ENCODE data around the gene CRIP2.
A peak's percentile ranks its signal among the peaks of the same experiment; 100 is the strongest.

The CRIP2 gene

GRCh38 chr14:105476831-105477659 lies 2.4 kb downstream of the CRIP2 start:
- no peak for DNase-seq (ENCODE audit: low spot score)

DNA sequence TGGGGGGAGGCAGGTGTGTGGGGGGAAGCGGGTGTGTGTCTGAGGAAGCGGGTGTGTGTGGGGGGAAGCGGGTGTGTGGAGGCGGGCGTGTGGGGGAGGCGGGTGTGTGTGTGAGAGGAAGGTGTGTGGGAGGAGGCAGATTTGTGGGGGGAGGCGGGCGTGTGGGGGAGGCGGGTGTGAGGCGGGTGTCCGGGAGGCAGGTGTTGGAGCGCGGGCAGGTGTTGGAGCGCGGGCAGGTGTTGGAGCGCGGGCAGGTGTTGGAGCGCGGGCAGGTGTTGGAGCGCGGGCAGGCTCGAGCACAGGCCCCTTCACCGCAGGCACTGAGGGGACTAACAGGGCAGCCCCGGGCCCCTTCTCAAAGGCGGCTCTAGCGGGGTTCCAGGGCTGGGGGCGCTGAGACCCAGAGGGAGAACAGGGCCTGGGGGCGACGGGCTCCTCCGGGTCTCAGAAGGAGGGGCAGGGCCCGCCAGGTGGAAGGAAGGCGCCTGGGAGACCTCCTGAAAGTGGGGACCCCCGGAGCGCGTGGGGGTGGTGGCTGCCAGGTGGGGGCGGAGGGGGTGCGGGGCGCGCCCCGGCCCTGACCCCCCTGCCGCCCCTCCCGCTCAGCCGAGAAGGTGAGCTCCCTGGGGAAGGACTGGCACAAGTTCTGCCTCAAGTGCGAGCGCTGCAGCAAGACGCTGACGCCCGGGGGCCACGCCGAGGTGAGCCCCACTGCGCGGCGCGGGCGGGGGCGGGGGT lies 3.2 kb downstream of the CRIP2 start:
- DNase-seq (ENCODE audit: low spot score) = no peak

GRCh38 chr14:105478398-105479251 lies 4.0 kb downstream of the CRIP2 start:
- no peak for DNase-seq (ENCODE audit: low spot score)

DNA sequence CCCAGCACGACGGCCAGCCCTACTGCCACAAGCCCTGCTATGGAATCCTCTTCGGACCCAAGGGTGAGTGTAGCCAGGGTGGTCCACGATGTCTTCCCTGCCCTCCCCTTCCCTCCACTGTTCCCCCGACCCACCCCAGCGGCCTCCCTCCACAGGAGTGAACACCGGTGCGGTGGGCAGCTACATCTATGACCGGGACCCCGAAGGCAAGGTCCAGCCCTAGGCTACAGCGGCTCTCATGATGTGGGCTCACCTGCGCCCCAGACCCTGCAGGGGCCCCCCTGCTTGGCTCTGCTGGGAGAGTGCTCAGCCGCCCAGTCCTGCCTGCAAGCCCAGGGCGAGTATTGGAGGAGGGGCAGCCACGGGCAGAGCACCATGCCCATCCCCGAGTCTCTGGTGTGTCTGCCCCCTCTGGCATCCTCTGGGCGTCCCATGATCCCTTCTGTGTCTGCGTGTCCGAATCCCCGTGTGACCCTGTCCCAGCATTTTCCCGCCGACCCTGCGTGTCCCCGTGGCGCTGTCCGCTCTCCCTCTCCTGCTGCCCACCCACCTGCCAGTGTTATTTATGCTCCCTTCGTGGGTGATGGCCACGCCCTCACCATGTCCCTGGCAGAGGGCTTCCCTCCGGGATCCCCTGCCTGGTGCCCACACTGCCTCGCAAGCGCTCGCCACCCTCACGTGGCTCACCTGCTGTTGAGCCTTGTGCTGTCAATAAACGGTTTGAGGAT lies 5.0 kb downstream of the CRIP2 start:
- DNase-seq (ENCODE audit: low spot score) = no peak

DNA sequence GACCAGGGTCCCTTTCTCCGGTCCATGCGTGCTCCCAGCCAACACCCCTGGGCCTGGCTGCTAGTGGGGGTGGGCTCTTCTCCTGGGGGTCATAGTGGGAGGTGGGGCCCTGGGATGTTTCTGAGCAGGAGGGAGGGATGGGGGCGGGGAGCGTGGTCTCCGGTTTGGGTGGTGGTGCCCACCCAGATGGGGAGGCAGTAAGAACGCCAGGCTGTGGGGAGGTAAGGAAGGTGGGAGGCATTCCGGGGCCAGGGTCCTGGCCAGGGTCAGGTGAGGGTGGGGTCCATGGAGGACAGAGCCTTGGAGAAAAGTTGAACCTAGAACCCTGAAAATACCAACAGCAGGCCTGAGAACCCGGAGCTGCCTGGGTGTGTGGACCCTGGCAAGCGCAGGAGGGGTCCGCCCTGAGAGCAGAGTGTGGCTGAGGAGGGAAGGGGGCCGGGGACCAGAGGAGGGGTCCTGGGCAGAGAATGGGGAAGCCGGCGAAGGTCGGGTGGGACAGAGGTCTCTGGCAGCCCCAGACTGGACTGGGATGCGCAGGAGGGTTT lies 5.7 kb downstream of the CRIP2 start:
- no peak for DNase-seq (ENCODE audit: low spot score)

DNA sequence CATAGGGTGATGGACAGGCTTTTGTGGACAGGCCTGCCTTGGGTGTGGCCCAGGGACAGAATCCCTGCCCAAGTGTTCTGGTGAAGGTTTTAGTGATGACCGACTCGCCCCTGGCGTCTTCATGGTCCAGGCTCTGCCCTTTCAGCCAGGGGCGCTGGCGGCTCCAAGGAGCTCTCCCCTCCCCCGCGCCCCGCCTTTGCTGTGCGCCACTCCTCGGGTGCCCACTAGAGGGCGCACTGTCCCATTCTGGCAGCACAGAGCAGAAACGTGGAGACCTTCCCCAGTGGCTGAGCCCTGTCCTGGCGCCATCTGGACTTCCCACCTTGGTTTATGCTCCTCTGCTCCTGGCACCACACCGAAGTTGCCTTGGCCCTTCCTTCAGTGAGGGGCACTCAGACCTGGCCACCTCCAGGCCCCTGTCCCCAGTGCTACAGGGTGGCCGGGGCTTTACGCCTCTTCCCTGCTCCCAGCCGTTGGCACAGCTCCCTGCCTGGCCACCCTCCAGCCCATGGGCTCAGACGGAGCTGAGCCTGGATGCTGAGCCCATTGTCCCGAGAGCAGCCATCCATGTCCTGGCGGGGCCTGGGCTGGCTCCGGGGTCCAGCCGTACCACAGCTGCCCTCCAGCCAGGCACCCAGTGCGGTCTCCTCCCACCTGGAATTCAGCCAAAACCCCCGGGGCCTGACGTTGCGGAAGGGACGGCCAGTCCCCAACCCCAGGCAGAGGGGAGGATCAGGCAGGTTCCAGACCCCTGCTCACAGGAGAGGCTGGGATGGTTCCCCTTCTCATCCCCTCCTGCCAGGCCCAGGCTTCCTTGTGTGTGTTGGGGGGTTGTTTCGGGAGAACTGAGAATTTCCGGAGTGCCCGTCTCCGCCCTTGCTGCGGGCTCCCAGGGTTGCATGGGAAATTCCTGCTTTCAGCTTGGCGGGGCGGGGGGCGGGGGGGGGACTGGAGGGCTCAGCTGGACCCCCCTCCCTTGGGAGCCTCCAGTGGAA lies 6.5 kb downstream of the CRIP2 start:
- DNase-seq (ENCODE audit: low spot score) = peak; percentile 89

- DNase-seq (ENCODE audit: low spot score) = peak; percentile 89
These were observed 7.4 kb downstream of the CRIP2 start for GRCh38 chr14:105481886-105482457.

DNA sequence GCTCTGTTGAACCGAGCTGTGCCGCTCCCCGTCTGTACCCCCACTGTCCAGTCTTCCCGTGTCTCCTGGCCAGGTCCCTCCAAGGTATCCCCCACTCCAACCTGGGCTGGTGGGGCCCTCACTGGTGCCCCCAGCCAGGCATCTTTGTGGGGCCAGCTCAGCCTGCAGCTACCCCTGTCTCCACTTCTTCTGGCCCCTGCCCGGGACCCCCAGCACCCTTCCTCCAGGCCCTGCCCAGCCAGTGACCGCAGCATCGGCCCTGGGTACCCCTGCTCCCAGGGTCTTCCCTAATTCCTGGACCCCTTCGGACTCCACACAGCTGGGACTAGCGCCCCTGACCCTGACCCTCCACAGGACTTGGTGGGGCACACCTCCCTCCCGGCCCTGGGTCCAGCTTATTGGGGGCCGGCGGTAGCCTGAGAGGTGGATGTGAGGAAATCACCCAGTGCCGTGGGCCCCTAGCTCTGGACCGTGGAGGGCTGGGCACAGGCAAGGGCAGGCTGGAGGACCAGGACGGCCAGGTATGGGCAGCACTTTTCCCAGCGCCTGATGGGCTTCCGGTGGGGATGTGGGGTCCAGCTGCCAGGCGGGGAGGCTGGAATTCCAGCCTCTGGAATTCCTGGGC lies 8.0 kb downstream of the CRIP2 start:
- no peak for DNase-seq (ENCODE audit: low spot score)

DNA sequence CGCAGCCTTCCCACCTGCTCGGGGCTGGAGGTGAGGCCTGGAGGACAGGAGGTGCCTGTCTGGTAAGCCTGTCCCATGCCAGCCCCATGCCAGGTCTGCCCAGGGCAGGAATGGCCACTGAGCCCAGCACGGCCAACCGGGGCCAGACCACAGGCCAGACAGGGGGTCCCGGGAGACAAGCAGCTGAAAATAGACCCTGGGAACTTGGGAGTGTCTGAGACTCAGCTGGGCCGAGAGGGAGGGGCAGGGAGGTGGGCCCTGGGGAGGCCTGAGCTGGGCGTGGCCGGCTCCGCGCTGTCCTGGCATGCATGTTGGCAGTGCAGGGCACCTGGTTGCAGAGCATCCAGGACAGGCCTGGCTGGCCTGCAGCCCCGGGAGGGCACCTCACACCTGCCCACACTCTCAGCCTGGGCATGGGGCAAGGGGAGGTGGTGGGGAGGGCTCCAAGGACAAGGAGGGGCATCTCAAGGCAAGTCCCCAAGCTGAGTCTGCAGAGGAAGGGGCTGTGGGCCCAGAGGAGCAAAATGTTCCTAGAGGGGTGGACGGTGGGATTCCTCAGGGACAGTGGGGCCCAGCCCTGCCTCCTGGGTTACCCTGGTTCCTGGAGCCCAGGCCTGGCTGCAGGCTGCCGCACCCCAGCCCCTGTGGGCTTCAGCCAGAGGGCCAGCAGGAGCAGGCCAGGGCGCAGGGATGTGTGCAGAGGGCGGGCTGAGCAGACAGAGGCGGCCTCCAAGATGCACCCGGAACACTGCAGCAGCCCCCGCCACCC lies 8.9 kb downstream of the CRIP2 start:
- DNase-seq (ENCODE audit: low spot score) = no peak

DNA sequence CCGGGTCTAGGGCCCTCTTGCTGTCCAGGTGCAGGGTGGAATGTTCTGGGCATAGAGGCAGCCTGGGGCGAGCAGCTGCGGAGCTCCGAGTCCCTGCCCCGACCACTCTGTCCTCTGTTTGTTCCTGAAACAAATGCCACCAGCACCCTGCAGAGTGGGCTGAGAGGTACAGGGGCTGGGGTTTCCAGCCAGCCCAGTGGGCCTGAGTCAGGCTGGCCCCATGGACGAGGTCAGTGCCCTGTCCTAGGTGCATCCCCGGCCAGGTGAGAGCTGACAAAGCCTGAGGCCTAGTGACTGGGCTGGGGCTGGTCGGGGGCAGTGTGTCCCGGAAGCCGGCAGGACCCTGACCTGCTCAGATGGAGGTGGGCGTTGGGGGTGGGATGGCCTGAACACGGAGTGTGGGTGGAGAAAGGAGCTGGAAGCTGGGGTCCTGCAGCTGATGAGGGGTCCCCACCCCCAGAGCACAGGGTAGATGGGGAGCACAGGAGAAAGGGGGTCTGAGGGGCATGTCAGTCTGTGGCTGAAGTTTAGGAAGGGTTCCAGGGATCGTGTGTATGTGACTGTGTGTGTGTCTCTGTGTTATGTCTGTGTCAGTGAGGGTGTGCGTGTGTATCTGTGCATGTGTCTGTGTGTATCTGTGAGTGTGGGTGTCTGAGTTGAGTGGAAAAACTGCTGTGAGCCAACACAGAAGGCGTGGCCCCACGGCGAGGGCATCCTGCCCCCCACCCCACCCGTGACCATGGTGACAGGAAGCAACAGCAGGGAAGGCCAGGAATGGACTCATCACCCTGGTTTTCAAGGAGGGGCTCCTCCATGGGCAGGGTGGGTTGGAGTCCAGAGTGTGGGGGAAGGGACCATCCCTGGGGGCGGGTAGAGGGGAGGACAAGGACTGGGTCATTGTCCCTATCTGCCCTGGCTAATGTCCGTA lies 9.7 kb downstream of the CRIP2 start:
- no peak for DNase-seq (ENCODE audit: low spot score)

DNA sequence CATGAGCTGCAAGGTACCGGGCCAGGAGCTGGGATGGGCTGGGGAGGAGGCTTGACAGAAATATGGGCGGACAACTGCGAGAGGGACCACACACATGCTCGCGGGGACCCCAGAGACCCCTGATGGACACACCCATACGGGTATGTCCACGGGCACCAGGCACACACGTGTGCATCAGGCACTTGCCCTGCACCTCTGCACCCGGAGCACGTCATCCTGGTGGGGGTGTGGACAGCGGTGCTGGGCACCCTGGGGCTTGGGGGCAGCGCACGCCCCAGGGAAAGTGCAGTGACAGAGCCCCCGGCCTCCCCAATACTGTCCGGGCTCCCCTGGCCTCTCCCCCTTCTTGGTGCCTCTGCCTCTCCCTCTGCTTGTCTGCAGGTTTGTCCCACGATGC lies 10.4 kb downstream of the CRIP2 start:
- DNase-seq (ENCODE audit: low spot score) = no peak

GRCh38 chr14:105485739-105486162 lies 11.1 kb downstream of the CRIP2 start:
- no peak for DNase-seq (ENCODE audit: low spot score)

DNA sequence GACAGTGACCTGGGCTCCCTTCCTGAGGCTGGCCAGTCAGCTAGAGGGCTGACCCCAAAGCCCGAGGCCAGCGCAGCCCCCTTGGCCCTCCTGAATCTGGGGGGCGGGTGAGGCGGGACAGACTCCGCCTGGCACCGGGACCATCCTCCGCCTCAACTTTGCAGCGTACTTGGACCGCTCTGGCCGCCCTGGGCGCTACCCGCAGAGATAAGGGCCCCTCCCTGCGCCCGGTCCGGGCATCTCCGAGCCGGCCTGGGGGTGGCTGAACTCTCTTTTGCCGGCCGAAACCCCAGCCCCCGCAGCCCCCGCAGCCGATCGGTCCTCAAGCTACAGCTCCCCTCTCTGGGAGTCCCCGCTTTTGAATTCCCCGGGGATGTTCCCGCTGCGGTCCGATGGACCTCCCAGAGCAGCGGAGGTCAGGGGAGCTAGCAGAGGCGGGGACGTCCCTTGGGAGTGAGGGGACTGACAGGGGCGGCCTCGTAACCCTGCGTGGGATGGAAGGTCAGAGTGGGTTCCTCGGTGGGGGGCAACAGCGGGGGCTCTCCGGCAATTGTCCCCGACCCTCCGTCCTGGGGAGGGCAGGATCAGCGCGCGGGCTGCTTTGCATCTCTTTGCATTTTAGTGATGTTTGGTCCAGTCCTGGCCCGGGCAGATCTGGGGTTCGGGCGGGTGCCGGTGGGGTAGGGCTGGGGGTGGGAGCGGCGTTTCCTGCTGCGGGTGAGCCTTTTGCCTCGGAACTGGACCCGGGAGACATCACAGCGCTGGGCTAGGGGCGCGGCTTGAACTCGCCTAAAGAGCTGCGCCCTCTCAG lies 11.7 kb downstream of the CRIP2 start, which contains the start of gene CRIP1:
Gene CRIP1, plus strand, starts transcription at position 724 of the 811 bp plus-strand sequence. CDS start 374 bp downstream, outside the sequence.
- no peak for DNase-seq (ENCODE audit: low spot score)

GRCh38 chr14:105486974-105487448 lies 12.4 kb downstream of the CRIP2 start:
- no peak for DNase-seq (ENCODE audit: low spot score)

- DNase-seq (ENCODE audit: low spot score) = no peak
These were observed 12.9 kb downstream of the CRIP2 start for GRCh38 chr14:105487449-105487985.

Measured in pons (tissue), 1 donor.